HG03135 (cell line): ENCODE data around the gene CARHSP1.
"Not testable (repeated sequence)": the region's sequence is repeated elsewhere in the genome, so short reads cannot be mapped to it uniquely, and the experiment has no call there.

ENCODE experiments used
- ATAC-seq: cut with Tn5 transposase; IDR thresholded peaks from one replicate; pipeline ENCODE4 v1.9.1; 2021; ENCODE audit warnings: mild to moderate bottlenecking, moderate library complexity; ENCODE audit not compliant: unreplicated experiment

CARHSP1 gene

DNA sequence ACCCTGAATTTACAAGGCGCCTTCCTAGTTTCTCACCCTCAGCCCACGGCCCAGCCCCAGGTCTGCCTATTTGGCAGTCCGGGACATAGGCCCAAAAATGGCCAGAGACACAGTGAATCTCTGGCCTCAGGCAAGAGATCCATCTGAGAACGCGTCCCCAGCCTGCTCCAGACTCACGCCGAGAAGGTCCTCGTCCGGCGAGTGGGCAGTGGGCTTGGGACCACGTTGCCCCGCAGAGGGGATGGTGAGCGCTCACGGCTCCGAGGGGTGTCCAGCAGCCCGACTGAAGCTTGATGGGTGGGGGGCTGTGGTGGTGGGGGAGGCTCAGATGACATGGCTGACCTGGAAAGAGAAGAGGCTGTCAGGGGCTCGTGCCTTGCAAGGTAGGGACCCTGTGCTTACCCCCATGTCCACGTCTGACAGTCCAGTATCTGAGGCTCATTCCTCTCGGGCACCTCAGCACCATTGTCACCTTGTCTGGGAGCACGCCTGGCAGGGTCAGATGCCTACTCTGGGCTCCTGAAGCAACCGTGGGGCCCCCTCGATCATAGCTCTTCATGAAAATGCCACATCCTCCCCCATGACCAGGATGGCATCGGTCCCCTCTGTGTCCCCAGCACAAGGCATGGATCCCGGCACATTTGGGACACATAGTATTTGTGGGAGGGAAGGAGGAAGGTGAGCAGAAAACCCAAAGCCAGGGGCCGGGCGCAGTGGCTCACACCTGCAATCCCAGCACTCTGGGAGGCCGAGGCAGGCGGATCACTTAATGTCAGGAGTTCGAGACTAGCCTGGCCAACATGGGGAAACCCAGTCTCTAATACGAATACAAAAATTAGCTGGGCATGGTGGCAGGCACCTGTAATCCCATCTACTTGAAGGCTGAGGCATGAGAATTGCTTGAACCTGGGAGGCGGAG, 9.6 kb downstream of the CARHSP1 start:
- ATAC-seq: no peak

DNA sequence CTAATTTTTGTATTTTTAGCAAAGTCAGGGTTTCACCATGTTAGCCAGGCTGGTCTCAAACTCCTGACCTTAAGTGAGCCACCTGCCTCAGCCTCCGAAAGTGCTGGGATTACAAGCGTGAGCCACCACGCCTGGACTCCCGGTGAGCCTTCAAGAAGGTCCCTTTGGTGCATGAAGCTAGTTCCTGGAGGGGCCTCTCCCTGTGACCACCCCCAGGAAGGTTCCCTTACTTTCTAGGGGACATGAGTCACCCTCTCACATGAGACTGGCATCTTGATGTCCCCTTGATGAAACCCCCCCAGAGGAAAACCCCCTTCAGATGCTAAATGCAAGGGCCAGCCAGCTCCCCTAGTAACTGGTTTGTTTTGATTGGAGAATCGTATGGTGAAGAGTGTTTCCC, 12.8 kb downstream of the CARHSP1 start:
- ATAC-seq: no peak

DNA sequence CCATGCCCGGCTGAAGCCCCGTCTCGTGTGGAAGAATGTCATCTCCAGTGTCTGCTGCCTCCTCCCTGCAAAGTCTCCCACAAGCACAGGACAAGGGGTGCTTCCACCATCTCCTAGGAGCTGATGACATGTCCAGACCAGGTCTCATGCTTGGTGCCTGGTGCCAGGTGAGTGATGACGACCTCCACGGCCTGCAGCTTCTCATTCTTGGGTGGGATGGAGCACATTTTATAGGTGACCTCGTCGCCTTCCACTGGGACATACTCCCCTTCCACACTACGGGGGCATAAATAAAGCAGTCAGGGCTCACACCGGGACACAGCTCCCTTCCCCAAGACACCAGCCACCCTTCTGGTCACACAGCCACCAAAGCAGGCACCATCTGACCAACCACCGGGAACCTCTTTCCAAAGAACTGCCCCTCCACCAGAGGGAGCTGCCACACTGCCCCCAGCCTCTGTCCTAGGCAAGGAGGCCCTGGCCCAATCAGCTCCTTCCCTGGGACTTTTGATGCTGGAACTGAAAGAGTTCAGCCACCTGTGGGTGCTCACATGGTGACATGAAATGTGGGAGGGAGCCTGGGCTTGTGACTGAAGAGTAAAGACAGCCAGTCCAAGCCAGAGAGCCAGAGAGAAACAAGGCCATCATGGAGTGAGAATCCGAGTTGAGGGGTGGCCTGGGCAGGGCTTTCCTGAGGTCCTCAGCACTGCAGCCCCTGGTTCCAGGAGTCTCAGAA, 13.6 kb downstream of the CARHSP1 start:
- no peak for ATAC-seq

DNA sequence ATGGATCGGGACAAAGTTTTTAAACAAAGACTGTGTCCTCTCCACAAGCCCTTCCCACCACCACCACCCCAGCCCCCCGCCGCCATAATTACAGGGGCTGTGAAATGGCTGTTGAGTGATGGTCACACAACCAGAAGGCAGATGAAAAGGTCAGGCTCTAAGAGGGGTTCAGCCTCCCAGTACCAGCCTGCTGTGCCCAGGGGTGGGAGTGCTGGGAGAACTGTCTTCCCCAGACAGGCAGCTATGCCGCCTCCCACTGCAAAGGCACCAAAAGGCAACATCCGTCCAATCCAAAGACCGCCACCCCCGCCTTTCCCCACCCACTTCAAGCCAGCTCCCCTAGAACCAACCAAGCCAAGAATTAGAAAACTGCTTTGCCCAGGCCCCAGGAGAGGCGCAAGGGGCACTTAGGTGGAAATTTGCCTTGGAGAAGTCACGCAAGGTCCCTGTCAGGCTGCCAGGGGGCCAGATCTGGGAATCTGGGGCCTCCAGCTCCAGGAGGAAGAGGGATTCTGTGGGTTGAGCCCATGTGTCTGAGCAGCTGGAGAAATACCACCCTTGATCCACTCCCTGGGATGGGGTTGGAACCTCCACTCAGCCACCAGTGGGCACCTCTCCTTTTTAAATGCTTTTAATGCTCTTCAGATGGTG, 14.4 kb downstream of the CARHSP1 start:
- ATAC-seq: no peak

DNA sequence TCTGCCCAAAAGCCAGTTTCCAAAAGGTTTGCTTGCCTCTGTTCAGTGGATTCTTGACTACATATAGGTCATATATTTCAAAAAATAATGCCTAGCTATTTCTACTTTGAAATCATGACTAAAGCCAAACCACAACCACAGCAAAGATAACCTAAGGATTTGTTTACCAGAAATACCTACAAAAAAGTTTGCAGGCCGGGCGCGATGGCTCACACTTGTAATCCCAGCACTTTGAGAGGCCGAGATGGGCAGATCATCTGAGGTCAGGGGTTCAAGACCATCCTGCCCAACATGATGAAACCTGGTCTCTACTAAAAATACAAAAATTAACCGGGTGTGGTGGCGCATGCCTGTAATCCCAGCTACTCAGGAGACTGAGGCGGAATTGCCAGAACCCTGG, 15.2 kb downstream of the CARHSP1 start:
- no peak for ATAC-seq

DNA sequence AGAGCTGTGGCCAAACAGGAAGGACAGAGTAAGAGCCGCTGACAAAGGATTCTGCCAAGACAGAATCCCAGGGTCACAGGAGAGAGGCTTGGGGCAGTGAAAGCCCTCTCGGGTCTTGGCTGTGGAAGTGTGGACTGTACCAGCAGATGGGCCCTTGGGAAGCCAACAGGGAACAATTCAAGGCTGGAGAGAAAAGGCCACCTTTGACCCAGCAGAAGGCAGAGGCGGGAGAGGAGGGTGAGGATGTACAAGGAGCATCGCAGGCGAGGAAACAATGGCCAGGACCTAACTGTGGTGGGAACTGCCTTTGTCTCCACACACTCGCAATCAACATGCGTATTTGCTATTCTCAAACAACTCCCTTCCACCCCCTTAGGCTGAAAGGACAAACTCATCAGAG, 15.7 kb downstream of the CARHSP1 start:
- no peak for ATAC-seq

DNA sequence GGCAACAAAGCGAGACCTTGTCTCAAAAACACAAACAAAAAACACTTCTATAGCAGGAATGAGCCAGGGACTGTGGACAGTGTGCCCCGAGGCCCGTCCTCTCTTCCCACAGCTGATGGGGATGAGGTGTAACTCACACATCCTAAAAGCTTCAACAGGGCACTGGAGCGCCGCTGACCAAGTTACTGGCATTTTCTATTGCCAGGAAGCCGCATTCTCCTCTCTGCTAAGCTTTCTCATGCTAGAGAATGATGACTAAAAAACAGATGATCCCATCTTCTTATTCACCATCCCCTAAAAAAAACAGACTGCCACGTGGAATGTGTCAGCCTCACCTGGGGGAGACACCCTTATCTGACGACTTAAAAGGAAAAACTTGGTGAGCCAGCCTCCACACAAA, 16.3 kb downstream of the CARHSP1 start:
- no peak for ATAC-seq

DNA sequence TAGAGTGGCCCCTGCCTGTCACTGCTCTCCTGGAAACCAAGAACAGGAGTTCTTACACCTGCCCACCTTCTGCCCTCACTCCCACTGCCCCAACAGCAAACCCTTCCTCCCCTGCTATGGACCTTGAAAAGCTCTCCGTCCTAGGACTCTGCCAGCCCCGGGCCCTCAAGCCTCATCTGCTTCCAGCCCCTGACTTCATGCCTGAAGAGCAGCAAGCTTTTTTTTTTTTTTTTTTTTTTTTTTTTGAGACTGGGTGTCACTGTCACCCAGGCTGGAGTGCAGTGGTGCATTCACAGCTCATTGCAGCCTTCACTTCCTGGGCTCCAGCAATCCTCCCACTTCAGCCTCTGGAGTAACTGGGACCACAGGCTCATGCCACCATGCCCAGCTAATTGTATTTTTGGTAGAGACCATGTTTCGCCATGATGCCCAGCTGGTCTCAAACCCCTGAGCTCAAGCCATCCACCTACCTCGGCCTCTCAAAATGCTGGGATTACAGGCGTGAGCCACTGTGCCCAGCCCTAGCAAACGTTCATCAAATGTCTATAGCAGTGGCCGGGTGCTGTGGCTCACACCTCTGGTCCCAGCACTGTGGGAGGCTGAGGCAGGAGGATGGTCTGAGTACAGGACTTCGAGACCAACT, 16.9 kb downstream of the CARHSP1 start:
- no peak for ATAC-seq

DNA sequence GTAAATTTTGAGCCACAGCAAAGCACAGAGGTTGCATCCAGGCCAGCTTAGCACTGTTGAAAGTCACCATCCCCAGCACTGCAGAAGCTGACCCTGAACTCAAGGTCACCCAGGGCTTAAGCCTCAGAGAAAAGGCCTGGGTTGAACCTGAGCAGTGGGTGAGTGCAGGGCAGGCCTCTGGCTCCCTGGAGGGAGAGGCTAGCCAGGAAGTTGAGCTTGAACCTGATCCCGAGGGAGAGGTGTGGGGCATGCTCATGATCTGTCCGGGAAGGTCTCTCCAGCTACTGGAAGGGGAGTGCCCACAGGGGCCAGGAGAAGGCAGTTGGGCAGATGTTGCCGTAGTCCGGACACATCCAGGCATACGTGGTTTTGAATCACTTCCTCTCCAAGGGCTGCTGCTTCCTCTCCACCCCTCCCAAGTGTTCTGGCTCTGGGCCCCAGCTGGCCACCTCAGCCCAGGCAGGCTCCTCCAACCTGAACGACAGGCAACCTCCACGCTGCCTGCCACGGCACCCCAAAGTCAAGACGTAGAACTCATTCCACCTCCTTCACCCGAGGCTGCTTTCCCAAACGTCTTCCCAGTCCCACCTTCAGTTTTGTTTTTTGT, 18.4 kb downstream of the CARHSP1 start:
- ATAC-seq: no peak

DNA sequence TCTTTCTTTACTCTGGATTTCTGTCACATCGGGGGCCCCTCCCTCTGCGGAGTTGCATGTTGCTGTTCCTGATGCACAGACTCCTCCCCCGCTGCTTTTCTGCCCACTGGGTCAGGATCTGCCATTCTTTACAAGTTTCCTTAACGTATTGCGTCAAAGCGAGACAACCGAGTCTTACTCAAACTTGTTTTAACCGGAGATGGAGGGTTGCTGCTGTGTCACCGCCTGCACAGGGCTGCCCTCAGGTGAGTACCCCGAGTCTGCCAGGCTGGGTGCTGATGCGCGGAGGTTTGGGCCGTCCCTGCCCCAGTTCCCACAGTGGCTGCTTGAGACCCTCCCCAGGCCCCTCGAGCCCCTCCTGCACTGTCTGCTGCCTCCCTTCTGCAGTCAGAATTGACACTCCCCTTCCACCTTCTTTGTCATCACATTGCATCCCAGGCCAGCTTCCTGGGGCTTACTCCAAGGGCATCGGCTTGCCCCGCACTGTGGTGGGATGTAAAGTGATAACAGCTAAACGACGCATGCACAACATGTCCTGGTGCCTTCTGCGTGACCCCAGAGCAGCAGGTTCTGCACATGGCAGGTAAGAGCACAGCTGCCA, 19.3 kb downstream of the CARHSP1 start:
- no peak for ATAC-seq

DNA sequence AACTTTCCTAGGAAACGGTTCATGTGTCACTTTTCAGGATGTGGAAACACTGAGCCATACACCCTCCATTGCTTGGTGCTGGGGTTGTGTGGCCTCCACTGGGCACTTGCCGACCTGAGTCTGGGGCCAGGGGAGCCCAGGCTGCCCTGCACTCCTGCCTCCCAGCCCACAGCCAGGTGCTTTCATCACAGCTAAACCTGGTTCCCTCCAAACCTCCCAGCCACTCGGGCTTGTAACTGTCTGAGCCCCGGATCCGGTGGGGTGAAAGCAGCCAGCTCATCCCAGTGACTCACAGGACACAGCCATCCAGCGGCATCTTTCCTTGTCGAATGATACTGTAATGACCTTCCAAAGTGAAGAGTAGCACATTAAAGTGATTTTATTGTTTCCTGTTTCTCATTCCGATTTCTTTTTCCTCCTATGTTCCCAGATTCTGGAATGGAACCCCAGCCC, 19.8 kb downstream of the CARHSP1 start:
- no peak for ATAC-seq

DNA sequence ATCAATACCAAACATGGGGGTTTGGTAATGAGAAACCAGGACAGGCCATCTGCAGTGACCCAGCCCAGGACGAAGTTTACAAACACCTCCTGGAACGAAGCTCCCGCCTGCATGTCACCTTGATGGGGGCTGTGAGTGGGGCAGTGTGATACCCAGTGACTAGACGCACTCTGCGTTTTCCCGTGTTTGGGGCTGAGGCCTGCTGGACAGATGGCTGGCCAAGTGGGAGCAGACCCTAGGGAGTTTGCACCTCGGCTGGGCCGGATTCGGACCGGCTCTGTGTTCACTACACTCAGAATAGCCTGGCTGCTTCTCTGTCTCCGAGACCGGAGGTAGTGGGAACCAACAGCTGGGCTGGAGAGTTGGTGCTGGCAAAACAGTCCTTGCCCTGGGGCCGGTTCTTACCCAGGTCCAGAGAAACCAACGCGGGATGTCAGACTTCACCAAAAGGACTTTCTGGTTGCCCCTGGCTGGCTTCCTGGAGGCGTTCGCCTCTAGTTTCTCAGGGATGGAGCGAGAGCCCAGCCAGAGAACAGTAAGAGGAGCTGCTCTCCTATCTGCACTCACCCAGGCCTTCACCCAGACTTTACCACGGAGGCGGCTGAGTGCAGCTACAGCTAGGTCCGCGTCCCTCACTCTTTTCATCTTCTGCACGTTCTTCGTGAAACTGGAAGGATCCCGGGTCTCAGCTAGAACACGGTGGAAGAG, 20.4 kb downstream of the CARHSP1 start:
- no peak for ATAC-seq

DNA sequence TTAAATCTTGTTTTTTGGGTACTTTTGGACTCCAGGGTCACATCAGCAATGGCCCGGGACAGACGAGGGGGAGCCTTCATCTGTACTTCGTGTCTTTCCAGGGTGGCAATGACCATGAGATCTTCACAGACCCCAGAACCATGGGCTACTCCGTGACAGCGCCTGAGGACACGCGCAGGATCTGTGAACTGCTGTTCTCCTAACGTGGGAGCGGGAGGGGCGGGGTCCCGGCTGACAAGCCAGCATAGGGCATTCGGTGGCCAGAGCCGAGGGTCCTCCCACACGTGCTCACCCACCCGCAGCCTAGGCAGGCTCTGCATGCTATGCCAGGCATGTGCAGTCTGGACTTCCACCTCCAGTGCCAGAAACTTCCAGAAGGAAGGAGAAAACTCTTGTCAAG, 21.2 kb downstream of the CARHSP1 start:
- no peak for ATAC-seq

DNA sequence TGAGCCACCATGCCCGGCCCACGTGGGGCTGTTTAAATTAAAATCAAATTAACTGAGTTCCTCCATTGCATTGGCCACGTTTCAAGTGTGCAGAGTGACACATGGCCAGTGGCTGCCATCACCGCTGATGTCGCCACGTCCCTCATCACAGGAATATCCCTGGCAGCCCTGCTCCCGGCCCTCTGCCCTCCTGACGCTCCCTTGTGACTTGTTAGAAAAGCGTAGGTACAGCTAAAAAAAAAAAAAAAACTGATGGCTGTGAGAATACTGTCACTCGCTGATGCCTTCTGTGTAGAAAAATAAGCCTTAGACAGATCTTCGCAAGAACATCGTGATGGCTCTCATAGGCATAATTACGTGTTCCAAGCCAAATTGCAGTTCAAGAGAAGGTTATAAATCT, 21.7 kb downstream of the CARHSP1 start:
- no peak for ATAC-seq

DNA sequence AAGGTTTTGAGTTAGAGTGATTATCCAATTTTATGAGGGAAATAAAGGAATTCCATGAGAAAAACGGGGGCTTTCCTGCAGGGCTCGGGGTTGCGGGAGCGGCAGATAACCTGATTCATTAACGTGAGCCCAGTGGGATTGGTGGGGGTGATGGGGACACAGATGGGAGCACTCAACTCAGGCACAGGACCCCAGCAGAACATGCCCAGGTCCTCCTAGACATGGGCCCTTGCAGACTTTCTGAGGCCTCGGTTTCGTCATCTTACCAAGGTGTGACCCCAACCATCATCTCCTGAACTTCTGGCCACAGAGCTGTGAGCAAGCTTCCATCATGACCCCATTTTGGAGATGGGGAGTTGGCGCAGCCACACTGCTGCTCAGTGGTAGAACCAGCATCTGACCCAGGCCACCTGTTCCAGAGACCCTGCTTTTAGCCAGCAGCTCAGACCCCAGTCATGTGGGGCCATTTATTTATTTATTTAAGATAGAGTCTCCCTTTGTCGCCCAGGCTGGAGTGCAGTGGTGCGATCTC, 22.3 kb downstream of the CARHSP1 start:
- no peak for ATAC-seq

DNA sequence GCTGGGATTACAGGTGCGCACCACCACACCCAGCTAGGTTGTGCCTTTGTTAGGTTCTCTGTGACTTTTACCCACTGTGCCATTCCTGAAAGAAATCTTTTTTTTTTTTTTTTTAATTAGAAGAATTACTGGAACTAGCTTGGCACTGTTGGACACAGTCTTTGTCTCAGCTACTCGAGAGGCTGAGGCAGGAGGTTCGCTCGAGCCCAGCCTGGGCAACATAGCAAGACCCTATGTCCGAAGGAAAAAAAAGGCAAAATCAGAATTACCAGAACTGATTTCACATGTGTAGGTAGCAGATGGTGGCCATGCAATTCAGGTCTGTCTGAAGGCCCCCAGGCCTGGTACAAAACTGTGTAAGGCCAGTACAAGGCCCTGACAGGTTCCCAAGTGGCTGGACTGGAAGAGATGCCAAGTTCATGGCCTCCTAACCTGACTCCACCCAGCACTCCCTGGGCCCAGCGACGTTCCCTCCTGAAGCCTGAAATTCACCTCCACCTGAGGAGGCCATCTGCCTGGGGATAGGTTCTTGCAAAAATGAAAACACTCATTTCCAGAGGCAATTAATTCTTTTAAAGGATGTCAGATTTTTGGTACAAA, 23.0 kb downstream of the CARHSP1 start:
- no peak for ATAC-seq

DNA sequence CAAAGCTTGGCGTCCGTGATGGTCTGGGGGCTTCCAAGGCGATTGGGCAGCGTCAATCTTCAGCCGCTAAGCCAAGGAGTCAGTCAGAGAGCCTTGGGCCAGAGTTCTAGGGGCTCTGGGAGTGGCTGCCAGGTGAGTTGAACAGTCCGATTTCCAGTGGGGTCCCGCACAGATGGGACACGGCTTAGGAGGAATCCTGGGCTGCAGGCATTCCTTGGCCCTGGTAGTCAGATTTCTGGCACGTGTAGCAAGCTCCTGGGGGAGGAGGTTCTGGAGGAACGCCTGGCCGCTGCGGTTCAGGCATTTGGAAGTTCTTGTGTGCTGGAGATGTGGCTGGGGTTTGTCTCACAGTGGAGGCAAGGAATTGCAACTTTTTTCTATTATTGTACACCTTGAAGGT, 25.5 kb downstream of the CARHSP1 start:
- ATAC-seq: not testable (repeated sequence)

DNA sequence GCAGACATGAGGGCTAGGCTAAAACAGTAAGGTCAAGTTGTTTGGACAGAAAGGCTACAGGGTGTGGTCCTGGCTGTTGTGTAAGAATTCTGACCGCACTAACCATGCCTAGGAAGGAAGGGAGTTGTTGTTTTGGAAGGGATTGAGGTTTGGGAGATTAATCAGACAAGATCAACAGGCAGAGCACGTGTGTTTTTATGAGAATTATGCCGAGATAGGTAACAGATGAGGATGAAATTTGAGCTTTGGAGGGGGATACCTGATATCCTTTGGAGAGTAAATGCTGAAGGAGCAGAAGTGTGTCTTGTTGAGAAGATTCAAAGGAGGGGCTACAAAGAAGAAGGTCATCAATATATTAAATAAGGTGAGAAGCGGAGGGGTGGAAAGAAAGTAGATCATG, 26.8 kb downstream of the CARHSP1 start:
- not testable (repeated sequence) for ATAC-seq

DNA sequence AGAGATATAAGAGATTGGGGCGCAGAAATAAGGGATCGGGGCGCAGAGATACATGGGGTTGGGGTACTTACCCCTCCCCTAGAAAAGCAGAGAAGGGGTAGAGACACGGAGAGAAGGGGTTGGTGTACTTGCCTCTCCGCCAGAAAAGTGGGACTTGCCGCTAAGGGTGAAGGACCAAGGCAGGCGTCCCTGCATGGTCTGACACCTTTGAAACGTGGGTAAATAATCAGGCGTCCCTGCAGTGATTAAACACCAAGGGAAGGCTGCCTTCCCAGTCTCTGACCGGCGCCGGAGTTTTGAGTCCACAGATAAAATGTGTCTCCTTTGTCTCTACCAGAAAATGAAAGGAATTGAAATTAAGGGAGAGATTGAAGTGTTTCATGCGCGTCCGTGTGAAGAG, 31.2 kb downstream of the CARHSP1 start:
- ATAC-seq: not testable (repeated sequence)
